ENCODE measurements around the gene SUMO2.

- TF ChIP-seq CTCF (conservative IDR thresholded peaks at IDR 0.05; ENCODE audit: low read depth, low read length), result no peak
- no peak for TF ChIP-seq RAD21 (IDR thresholded peaks at IDR 0.05; ENCODE audit: low read length)
- no peak for TF ChIP-seq POLR2A (IDR thresholded peaks at IDR 0.05; ENCODE audit: low read depth, low read length)
- no peak for TF ChIP-seq CEBPB (IDR thresholded peaks at IDR 0.05; ENCODE audit: low read depth, low read length)
- TF ChIP-seq MAZ (IDR thresholded peaks at IDR 0.05; ENCODE audit: borderline replicate concordance, low read depth, low read length), result no peak
Observed at GRCh38 chr17:75116737-75117136, 66.0 kb downstream of the SUMO2 start.

All from IMR-90 (cell line).